GM12878 (cell line): ENCODE data around the gene DAPK2. TPM values are rescaled to one million over a fixed set of nuclear protein-coding genes. Genes with fewer than 3 reads are reported as not detected.

Source experiments
- ATAC-seq: fragments of 200-7000 bp; cut with Tn5 transposase; 3 replicates; pipeline ENCODE4 v1.9.1; 2020; ENCODE audit warnings: mild to moderate bottlenecking, moderate library complexity
- BruUV-seq: library from RNA; stranded (reverse); fragments of 400-500 nt; replicated peaks from 2 replicates; lab custom pipeline; 2021; lab: Mats Ljungman, UMichigan
- CTCF ChIA-PET: fragments of 300-600 bp; sonication (Branson Sonifier 250); formaldehyde crosslinking; extraction: SDS; loops from one replicate; lab custom pipeline; 2021; ENCODE audit warnings: inconsistent platforms; lab: Yijun Ruan, JAX
- POLR2A ChIA-PET: fragments of 350-600 bp; formaldehyde crosslinking; extraction: SDS; loops from one replicate; lab custom pipeline; 2021; ENCODE audit warnings: inconsistent platforms; lab: Charles Lee
- RAD21 ChIA-PET: fragments of 300-600 bp; sonication (Branson Sonifier 250); formaldehyde crosslinking; loops from one replicate; lab custom pipeline; 2023; ENCODE audit warnings: antibody characterized with exemption; ENCODE audit not compliant: unreplicated experiment; lab: Charles Lee
- SMC1A ChIA-PET: fragments of 300-600 bp; sonication (Branson Sonifier 250); formaldehyde crosslinking; loops from one replicate; lab custom pipeline; 2023; ENCODE audit not compliant: unreplicated experiment, uncharacterized antibody; lab: Charles Lee
- DNase-seq: peaks from one replicate; pipeline ENCODE4 v3.0.0-alpha.2; 2011; ENCODE audit warnings: low read depth, low spot score
- FAIRE-seq: peaks from 3 replicates; lab custom pipeline; 2011; peaks lifted over from hg19 to GRCh38; lab: Jason Lieb, UNC
- H2AFZ ChIP-seq: 2 replicates; pipeline ENCODE4 v1.6.0; 2011; ENCODE audit warnings: low read depth, low read length, control low read depth; ENCODE audit not compliant: control insufficient read depth
- H3K27ac ChIP-seq: 2 replicates; pipeline ENCODE4 v1.5.1; 2011; ENCODE audit warnings: control low read depth; ENCODE audit not compliant: control insufficient read depth, insufficient read depth
- H3K27me3 ChIP-seq, 2 experiments: replicated peaks in 1 of 2; 2 replicates each; pipeline versions ENCODE4 v1.6.0 to v1.6.1; 2011; ENCODE audit warnings: low read length in 1 of 2; ENCODE audit not compliant: control insufficient read depth in 2 of 2, insufficient read depth in 2 of 2
- H3K36me3 ChIP-seq, 2 experiments: 2 replicates each; pipeline ENCODE4 v1.5.1; 2011; ENCODE audit warnings: low read length in 1 of 2; ENCODE audit not compliant: control insufficient read depth in 2 of 2, insufficient read depth in 2 of 2
- H3K4me1 ChIP-seq: 2 replicates; pipeline ENCODE4 v1.6.1; 2011; ENCODE audit warnings: mild to moderate bottlenecking, low read length, moderate library complexity, mixed read lengths; ENCODE audit not compliant: control insufficient read depth, insufficient read depth
- H3K4me2 ChIP-seq: 2 replicates; pipeline ENCODE4 v1.6.0; 2011; ENCODE audit warnings: control low read depth; ENCODE audit not compliant: control insufficient read depth, insufficient read depth
- H3K4me3 ChIP-seq: fragments of 200-600 bp; sonication (generic); 2 replicates; pipeline ENCODE4 v1.5.1; 2016
- H3K79me2 ChIP-seq: 2 replicates; pipeline ENCODE4 v1.6.0; 2011; ENCODE audit warnings: low read length; ENCODE audit not compliant: control insufficient read depth, insufficient read depth
- H3K9ac ChIP-seq: 2 replicates; pipeline ENCODE4 v1.8.0; 2011; ENCODE audit warnings: low read length, control low read depth, mixed read lengths; ENCODE audit not compliant: control insufficient read depth, insufficient read depth
- H3K9me3 ChIP-seq: replicated peaks from 3 replicates; pipeline ENCODE4 v1.5.1; 2011; ENCODE audit warnings: mild to moderate bottlenecking, low read length; ENCODE audit not compliant: control insufficient read depth, insufficient read depth
- H4K20me1 ChIP-seq: 2 replicates; pipeline ENCODE4 v1.6.0; 2011; ENCODE audit not compliant: control insufficient read depth, insufficient read depth
- EGR1 ChIP-seq, 2 experiments: IDR thresholded peaks; 1 replicate in 1 of 2; 2 replicates in 1 of 2; pipeline ENCODE4 v1.6.1; 2011 to 2012; ENCODE audit warnings: low read depth in 2 of 2, low read length in 2 of 2, borderline replicate concordance in 1 of 2, mild to moderate bottlenecking in 1 of 2, moderate library complexity in 1 of 2
- HDGF ChIP-seq: fragments of 450-650 bp; IDR thresholded peaks from 2 replicates; pipeline ENCODE4 v1.6.1; 2016; ENCODE audit warnings: antibody characterized with exemption
- IRF3 ChIP-seq: fragments of 450-650 bp; IDR thresholded peaks from 2 replicates; pipeline ENCODE4 v1.6.1; 2014; ENCODE audit warnings: mild to moderate bottlenecking
- IRF4 ChIP-seq: IDR thresholded peaks from 2 replicates; pipeline ENCODE4 v1.6.1; 2011; ENCODE audit warnings: low read depth, low read length
- MEF2A ChIP-seq: IDR thresholded peaks from 2 replicates; pipeline ENCODE4 v1.6.1; 2011; ENCODE audit warnings: low read depth, mild to moderate bottlenecking, low read length, moderate library complexity; ENCODE audit not compliant: insufficient read depth
- NRF1 ChIP-seq: conservative IDR thresholded peaks from 2 replicates; pipeline ENCODE4 v1.6.1; 2011; ENCODE audit warnings: mild to moderate bottlenecking, low read depth, low read length, improper control_type of control experiment
- RELA ChIP-seq: fragments of 450-650 bp; IDR thresholded peaks from 2 replicates; pipeline ENCODE4 v1.8.0; 2014; ENCODE audit warnings: borderline replicate concordance; ENCODE audit not compliant: partially characterized antibody
- SKIL ChIP-seq: fragments of 450-650 bp; IDR thresholded peaks from 2 replicates; pipeline ENCODE4 v1.6.1; 2017; ENCODE audit warnings: mild to moderate bottlenecking, low read depth, inconsistent platforms; ENCODE audit not compliant: poor library complexity, severe bottlenecking
- SMAD5 ChIP-seq: IDR thresholded peaks from 2 replicates; pipeline ENCODE4 v1.6.1; 2016; ENCODE audit warnings: antibody characterized with exemption, low read depth
- WGBS: methylation state at CpG from one replicate; pipeline ENCODE4 v1.1.6; 2016; ENCODE audit warnings: low lambda C conversion rate; ENCODE audit not compliant: insufficient replicate concordance, insufficient coverage; ENCODE audit errors: missing lambda C conversion rate; 5-methylcytosine and 5-hydroxymethylcytosine counted together
- in situ Hi-C: fragments of 300-500 bp; cut with MboI; formaldehyde crosslinking; loops from 9 replicates; pipeline ENCODE4 v1.14.3; 2018; ENCODE audit warnings: mixed read lengths
- intact Hi-C: fragments of 100-400 bp; cut with micrococcal nuclease; formaldehyde crosslinking; loops from one replicate; pipeline ENCODE4 v1.14.2; 2022; ENCODE audit not compliant: unreplicated experiment
- polyA plus RNA-seq, 11 experiments: library from polyadenylated mRNA; depleted of rRNA in 4 of 11; unstranded in 6 of 11; stranded (reverse) in 5 of 11; fragments of >200 nt; fragmentation: Nextera tagmentation in 4 of 11; fragmentation: Illumina TruSeq in 1 of 11; extraction: Ambion mirVana in 4 of 11; extraction: Trizol in 1 of 11; gene quantifications; 1 replicate in 1 of 11; 2 replicates in 10 of 11; pipeline versions ENCODE4 v1.2.1 to v1.2.3, GENCODE V29; 2011 to 2016; ENCODE audit warnings: inconsistent platforms in 2 of 11, missing spikeins in 2 of 11, low read depth in 1 of 11
- total RNA-seq, 4 experiments: library from RNA; depleted of rRNA in 3 of 4; stranded (reverse); fragments of >200 nt in 3 of 4; fragmentation: Illumina TruSeq in 1 of 4; extraction: Trizol in 1 of 4; gene quantifications; 2 replicates each; pipeline versions ENCODE4 v1.2.1 to v1.2.3, GENCODE V29; 2013 to 2021
- TF ChIP-seq, protein P1 (sequence below): fragments of 450-650 bp; IDR thresholded peaks from 2 replicates; pipeline ENCODE4 v1.6.1; 2017; ENCODE audit warnings: mild to moderate bottlenecking
- TF ChIP-seq, protein P2 (sequence below): fragments of 450-650 bp; IDR thresholded peaks from 2 replicates; pipeline ENCODE4 v1.6.1; 2018; ENCODE audit warnings: mild to moderate bottlenecking, low read depth, moderate library complexity; ENCODE audit not compliant: partially characterized antibody
- TF ChIP-seq, protein P3 (sequence below): fragments of 450-650 bp; IDR thresholded peaks from 2 replicates; pipeline ENCODE4 v1.6.1; 2017; ENCODE audit warnings: borderline replicate concordance

Gene DAPK2
- total and polyA plus RNA-seq, 10 of the 15 experiments (the other 5 are each of a cell fraction or from before 2014, with no cell fraction given) = 0.69 to 8.4 (median 4.1) TPM

- TF ChIP-seq, protein P1, sequence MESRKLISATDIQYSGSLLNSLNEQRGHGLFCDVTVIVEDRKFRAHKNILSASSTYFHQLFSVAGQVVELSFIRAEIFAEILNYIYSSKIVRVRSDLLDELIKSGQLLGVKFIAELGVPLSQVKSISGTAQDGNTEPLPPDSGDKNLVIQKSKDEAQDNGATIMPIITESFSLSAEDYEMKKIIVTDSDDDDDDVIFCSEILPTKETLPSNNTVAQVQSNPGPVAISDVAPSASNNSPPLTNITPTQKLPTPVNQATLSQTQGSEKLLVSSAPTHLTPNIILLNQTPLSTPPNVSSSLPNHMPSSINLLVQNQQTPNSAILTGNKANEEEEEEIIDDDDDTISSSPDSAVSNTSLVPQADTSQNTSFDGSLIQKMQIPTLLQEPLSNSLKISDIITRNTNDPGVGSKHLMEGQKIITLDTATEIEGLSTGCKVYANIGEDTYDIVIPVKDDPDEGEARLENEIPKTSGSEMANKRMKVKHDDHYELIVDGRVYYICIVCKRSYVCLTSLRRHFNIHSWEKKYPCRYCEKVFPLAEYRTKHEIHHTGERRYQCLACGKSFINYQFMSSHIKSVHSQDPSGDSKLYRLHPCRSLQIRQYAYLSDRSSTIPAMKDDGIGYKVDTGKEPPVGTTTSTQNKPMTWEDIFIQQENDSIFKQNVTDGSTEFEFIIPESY = no peak
- TF ChIP-seq IRF4 (no peak), IRF3 (no peak)
- TF ChIP-seq, protein P2, sequence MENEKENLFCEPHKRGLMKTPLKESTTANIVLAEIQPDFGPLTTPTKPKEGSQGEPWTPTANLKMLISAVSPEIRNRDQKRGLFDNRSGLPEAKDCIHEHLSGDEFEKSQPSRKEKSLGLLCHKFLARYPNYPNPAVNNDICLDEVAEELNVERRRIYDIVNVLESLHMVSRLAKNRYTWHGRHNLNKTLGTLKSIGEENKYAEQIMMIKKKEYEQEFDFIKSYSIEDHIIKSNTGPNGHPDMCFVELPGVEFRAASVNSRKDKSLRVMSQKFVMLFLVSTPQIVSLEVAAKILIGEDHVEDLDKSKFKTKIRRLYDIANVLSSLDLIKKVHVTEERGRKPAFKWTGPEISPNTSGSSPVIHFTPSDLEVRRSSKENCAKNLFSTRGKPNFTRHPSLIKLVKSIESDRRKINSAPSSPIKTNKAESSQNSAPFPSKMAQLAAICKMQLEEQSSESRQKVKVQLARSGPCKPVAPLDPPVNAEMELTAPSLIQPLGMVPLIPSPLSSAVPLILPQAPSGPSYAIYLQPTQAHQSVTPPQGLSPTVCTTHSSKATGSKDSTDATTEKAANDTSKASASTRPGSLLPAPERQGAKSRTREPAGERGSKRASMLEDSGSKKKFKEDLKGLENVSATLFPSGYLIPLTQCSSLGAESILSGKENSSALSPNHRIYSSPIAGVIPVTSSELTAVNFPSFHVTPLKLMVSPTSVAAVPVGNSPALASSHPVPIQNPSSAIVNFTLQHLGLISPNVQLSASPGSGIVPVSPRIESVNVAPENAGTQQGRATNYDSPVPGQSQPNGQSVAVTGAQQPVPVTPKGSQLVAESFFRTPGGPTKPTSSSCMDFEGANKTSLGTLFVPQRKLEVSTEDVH = no peak
Measured at GRCh38 chr15:63890617-63891016, 155.7 kb downstream of the DAPK2 start (continued).

GRCh38 chr15:63889831-63890230 is 156.5 kb downstream of the DAPK2 start:
- POLR2A ChIA-PET = interaction anchor here (0.6 to 1.2 kb wide), 6 partner anchors 9 to 716 kb away, joined by 3 to 5 read pairs (median 4); no protein-coding TSS in a partner anchor
- SMC1A ChIA-PET = interaction anchor here (0.8 to 9.9 kb wide), 25 partner anchors 9 to 547 kb away, joined by 3 to 143 read pairs (median 5); no protein-coding TSS in a partner anchor
- no peak overlapping the region for H3K4me3 ChIP-seq
- DNase-seq (no peak), FAIRE-seq (no peak), ATAC-seq (no peak)
- no peak overlapping the region for H3K9ac ChIP-seq
- H2AFZ ChIP-seq = no peak overlapping the region
- H3K27me3 ChIP-seq = no peaks in the 10 kb centered on the region
- H3K79me2 ChIP-seq = no peaks in the 10 kb centered on the region
- H3K36me3 ChIP-seq = no peaks in the 10 kb centered on the region
- WGBS = 97% methylated on average over 5 of the region's 5 CpGs
- no TSS peak for BruUV-seq
- no peaks in the 10 kb centered on the region; the same call in 2 of the 3 replicates for H3K9me3 ChIP-seq
- intact Hi-C loops = loop anchor here (2.0 to 10.0 kb wide), 3 partner anchors 57 to 385 kb away; partner anchors contain the start of genes HERC1 and USP3
- H3K4me2 ChIP-seq = no peak overlapping the region
- CTCF ChIA-PET = interaction anchor here (0.6 to 8.7 kb wide), 28 partner anchors 9 to 204 kb away, joined by 3 to 147 read pairs (median 5); partner anchors contain the start of genes CIAO2A, DAPK2 and HERC1
- peaks cover 51% of the 10 kb centered on the region for H3K4me1 ChIP-seq
- in situ Hi-C loops = loop anchor here (5.0 kb wide), 1 partner anchor 138 kb away; no protein-coding TSS in a partner anchor
- H4K20me1 ChIP-seq = no peaks in the 10 kb centered on the region
- RAD21 ChIA-PET = interaction anchor here (0.7 to 9.0 kb wide), 17 partner anchors 8 to 280 kb away, joined by 3 to 77 read pairs (median 7); no protein-coding TSS in a partner anchor
- H3K27ac ChIP-seq = no peak overlapping the region
- no peak for TF ChIP-seq EGR1 (IDR thresholded peaks at IDR 0.05; ENCODE audit: borderline replicate concordance in 1 of 2, low read depth in 2 of 2, low read length in 2 of 2)
- TF ChIP-seq, protein P3, sequence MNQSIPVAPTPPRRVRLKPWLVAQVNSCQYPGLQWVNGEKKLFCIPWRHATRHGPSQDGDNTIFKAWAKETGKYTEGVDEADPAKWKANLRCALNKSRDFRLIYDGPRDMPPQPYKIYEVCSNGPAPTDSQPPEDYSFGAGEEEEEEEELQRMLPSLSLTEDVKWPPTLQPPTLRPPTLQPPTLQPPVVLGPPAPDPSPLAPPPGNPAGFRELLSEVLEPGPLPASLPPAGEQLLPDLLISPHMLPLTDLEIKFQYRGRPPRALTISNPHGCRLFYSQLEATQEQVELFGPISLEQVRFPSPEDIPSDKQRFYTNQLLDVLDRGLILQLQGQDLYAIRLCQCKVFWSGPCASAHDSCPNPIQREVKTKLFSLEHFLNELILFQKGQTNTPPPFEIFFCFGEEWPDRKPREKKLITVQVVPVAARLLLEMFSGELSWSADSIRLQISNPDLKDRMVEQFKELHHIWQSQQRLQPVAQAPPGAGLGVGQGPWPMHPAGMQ = no peak
- TF ChIP-seq SKIL = no peak
- TF ChIP-seq RELA = no peak
- TF ChIP-seq NRF1 = no peak
- TF ChIP-seq MEF2A = no peak
- TF ChIP-seq SMAD5 = no peak
- no peak for TF ChIP-seq HDGF
